ENCODE data around the gene BRAF.
A peak's percentile ranks its signal among the peaks of the same experiment; 100 is the strongest.
"Not testable (repeated sequence)": the region's sequence is repeated elsewhere in the genome, so short reads cannot be mapped to it uniquely, and the experiment has no call there.

The BRAF gene

DNA sequence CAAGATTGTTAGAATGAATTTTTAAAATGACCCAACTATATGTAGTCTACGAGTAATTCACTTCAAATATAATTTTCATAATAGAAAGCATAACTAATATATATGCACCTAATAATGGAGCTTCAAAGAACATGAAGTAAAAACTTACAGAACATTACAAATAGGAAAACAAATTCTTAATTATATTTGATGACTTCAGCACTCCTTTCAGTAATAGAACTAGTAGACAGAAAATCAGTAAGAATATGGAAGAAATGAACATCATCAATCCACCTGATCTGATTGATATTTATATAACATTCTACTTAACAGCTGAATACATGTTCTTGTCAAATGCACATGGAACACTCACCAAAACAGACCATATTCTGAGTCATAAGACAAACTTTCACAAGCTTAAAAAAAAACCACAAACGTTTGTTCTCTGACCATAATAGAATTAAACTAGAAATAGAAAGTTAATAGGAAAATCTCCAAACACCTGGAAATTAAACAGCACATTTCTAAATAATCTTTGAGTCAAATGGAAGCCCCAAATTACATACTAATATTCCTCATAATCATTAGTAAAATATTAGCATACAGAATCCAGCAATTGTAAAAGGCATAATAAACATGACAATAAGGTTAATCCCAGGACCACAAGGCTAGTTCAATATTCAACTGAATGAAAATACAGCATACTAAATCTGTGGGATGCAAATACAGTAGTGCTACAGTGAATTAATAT lies 48.0 kb downstream of the BRAF start:
- DNase-seq (ENCODE audit: low read depth in 2 of 2) = no peak

DNA sequence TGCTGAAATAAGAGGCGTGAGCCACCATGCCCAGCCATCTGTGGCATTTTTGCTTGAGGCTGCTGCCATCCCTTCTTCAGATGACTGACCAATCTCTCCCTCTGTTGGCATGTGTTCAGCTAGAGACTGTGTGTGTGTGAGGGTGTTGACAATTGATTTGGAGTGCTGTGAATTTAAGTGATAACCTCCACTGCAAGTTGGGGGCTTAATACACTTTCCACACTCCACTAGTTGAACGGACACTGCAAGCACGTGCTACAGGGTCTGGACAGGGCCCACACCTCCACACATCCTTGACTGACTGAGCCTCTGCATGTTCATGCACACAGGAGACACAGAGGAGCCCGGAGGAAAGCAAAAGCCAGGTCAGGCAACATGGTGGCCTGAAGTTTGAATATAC lies 51.3 kb downstream of the BRAF start:
- DNase-seq (ENCODE audit: low read depth in 2 of 2) = no peak

DNA sequence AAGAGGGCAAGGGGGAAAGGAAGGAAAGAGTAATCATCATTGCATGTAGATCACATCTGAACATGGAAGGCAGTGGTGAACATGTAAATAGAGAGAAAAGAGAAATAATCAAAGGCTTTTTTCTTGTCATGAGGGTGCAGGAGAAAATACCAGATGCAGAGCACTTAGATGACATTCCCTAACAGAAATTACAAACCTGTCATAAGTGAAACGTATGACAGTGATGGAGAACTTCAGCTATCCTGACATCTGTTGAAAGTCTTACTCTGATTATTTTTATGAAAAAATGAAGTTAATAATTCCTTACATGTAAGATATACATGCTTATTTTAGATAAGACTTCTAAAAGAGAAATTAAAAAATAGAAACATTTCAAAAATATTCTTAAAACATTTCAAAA lies 54.7 kb downstream of the BRAF start:
- no peak for DNase-seq (ENCODE audit: low read depth in 2 of 2)

DNA sequence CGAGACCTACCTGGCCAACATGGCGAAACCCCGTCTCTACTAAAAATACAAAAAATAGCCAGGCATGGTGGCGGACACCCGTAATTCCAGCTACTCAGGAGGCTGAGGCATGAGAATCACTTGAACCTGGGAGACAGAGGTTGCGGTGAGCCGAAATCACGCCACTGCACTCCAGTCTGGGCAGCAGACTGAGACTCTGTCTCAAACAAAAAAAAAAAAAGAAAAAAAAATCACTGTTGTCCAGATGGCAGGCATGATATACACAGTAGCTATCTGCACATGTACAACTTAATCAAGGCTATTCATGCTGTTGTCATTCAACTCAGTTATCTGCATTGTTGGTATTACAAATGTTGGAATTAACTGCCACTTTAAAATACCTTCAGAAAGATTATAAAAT lies 55.3 kb downstream of the BRAF start:
- no peak for DNase-seq (ENCODE audit: low read depth in 2 of 2)

DNA sequence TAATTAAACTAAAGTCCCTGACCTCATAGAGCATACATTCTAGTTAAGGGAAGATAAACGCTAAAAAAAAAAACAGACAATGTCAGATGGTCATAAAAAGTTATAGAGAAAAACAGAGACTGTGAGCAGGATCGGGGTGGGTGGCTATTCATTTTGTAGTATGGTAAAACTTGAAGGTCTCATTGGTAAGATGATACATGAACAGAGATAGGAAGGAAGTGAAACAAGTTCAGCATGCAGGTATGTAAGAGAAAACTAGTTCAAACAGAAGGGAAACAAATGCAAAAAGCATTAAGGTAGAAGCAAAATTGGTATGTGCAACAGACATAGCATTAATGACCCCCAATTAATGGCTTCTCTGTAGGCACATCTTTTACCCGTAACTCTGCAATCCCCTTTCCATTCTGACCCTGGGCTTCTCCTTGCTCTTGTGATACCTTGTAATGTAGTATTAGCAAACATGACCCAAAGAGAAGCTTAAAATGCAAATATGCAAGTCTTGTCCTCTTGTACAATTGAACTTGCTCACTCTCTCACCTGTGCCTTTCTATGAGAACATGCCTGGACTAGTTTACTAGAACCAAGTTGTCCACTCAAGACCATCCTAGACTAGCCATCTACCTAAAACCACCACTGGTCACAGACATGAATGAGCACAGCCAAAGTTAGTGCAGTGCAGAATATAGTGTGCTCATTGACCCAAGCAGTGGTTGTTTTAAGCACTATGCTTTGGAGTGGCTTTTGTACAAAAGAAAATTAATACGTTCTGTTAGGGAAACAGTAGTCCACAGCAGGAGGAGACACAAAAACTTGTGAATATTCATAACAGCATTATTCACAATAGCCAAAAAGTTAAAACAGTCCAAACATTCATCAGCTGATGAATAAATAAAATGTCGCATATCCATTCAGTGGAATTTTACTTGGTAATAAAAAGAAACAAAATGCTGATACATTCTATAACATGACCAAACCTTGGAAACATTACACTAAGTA lies 57.0 kb downstream of the BRAF start:
- DNase-seq (ENCODE audit: low read depth in 2 of 2) = no peak

DNA sequence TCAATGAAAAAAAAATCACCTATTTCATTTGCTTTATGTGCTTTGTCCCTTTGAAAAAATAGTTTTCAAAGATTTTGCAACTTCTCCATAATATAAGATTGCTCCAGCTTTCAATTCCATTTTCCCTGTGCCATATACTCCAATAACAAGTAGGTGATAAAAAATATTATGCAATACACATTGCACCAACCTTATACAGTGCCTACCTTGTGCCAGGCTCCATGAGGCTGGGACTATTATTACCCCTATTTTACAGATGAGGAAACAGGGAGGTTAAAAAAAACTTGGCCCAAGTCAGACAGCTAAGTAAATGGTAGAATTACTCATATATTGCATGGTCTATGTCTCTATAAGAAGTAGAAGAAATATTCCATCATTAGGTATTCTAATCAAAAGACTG lies 57.8 kb downstream of the BRAF start:
- DNase-seq (ENCODE audit: low read depth in 2 of 2) = no peak

DNA sequence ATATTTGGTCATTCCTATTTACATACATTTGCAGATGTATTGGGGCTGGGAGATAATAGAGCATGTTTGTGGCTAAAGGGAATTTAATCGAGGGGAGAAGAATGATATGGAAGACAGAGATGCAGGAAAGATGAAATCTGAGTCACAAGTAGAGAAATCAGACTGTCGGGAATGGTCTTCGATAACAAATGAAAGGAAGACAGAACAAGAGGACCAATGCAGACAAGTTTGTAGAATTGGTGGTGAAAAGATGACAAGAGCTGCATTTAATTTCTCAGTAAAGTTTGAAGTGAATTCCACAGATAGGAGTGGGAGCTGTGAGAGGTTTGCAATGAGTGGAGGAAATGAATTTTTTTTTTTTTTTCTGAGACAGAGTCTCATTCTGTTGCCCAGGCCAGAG lies 60.0 kb downstream of the BRAF start:
- DNase-seq (ENCODE audit: low read depth in 2 of 2) = no peak

DNA sequence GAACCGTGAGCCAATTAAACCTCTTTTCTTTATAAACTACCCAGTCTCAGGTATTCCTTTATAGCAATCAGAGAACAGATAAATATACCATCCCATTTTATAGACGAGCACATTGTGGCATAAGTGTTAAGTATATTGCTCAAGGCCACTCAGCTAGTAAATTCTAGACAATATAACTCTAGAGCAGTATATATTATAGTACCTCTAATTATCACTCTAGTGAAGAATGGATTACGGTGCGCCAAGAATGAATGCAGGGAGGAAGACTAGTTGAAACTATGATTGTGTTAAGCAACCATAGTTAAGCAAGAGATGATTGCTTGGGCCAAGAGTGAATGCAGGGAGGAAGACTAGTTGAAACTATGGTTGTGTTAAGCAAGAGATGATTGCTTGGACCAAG lies 60.9 kb downstream of the BRAF start:
- DNase-seq (ENCODE audit: low read depth in 2 of 2) = no peak

DNA sequence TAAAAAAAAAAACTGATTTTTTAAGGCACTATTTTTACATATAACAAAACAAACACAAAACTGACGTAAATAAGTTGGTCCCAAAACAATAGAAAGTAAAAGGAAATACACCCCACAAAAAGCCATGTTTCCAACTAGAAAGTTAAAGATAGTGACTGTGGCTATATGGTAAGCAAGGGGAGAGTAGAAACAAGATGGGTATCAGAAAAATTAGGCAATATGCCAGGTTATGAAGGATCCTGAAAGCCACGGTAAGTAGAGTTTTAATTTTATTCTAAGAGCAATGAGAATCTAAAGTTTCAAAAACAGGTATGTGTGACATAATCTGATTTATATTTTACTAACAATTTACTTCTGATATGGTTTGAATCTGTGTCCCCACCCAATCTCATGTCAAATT lies 61.5 kb downstream of the BRAF start:
- DNase-seq (ENCODE audit: low read depth in 2 of 2) = no peak

DNA sequence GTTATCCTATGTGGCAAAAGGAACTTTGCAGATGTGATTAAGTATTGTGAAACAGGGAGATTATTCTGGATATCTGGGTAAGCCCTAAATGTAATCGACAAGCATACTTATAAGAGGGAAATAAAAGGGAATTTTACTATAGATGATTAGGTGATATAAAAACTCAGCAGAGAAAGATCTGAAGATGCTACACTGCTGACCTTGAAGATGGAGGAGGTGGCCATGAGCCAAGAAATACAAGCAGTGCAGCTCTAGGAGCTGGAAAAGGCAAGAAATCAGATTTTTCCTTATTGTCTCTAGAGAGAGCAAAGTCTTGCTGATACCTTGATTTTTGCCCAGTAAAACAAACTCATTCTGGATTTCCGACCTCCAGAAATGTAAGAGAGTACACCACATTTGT lies 67.7 kb downstream of the BRAF start:
- no peak for DNase-seq (ENCODE audit: low read depth in 2 of 2)

DNA sequence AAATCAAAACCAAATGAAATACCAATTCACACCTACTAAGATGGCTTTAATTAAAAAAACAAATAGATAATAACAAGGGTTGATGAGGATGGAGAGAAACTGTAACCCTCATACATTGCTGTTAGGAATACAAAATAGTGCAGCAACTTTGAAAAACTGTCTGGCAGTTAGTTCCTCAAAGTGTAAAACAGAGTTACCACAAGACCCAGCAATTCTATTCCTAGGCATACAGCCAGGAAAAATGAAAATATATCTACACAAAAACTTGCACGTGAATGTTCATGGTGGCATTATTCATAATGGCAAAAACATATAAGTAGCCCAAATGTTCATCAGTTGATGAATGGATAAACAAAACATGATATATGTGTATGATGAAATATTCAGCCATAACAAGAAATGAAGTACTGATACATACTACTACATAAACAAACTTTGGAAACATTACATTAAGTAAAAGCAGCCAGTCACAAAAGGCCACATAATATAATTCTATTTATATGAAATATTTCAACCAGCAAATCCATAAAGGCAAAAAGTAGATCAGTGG lies 83.5 kb downstream of the BRAF start:
- no peak for DNase-seq (ENCODE audit: low read depth in 2 of 2)

DNA sequence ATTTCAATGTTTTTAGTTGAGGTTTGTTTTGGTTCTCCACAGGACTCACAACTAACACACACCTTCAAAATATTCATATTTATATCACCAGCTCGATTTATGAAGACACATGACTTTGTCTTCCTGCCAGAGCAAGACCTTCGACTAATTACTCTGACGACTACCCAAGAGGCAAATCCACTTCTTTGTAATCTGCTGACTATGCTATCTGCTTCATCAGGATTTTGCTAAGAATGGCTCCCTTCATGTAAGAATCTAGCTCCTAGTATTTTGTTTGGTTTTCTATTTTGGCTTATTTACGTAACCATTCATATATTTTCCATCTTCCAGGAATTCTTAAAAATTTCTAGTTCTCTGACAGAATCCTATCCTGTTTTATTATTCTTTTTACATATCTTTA lies 93.0 kb downstream of the BRAF start:
- DNase-seq (ENCODE audit: low read depth in 2 of 2) = no peak

DNA sequence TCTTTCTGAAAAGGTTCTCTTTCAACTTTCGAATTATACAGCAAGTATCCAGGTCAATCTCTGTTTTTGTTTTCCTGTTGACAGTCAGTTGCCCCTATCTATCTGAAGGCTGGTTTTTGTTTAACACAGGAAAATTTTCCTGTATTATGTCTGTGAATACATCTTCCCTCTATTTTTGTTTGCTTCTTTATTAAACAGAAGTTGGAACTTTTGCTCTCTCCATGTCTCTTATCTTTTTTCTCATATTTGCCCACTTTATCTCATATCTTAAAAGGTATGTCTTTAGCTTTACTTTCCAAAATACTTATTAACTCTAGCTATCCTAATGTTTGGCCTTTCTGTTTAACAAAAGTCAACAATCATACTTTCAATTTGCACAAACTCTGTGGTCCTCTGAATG lies 95.0 kb downstream of the BRAF start:
- DNase-seq (ENCODE audit: low read depth in 2 of 2) = no peak

DNA sequence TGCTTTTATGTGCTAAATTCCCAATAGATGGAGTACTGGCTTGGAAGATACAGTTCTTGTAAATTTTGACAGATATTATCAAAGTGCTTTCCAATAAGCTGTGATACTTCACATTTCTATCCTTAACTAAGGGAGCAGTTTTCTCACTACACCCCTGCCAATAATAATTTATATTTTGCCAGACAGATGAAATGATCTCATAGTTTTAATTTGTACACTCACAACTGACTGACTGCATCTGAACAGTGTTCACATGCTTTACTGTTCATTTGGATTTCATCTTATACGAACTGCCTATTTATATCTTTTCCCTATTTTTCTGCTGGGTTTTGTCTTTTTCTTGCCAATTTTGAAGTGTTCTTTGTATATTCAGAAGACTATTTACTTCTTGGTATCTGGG lies 96.0 kb downstream of the BRAF start:
- no peak for DNase-seq (ENCODE audit: low read depth in 2 of 2)

DNA sequence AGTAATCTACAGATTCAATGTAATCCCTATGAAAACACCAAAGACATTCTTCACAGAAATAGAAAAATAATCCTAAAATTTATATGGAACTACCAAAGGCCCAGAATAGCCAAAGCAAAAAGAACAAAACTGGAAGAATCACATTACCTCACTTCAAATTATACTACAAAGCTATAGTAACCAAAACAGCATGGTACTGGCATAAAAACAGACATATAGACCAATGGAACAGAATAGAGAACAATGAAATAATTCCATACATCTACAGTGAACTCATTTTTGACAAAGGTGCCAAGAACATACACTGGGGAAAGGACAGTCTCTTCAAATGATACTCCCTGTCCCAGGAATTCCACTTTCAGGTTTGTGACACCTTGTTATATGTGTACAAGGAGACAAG lies 107.3 kb downstream of the BRAF start:
- not testable (repeated sequence) for DNase-seq (ENCODE audit: low read depth in 2 of 2)

DNA sequence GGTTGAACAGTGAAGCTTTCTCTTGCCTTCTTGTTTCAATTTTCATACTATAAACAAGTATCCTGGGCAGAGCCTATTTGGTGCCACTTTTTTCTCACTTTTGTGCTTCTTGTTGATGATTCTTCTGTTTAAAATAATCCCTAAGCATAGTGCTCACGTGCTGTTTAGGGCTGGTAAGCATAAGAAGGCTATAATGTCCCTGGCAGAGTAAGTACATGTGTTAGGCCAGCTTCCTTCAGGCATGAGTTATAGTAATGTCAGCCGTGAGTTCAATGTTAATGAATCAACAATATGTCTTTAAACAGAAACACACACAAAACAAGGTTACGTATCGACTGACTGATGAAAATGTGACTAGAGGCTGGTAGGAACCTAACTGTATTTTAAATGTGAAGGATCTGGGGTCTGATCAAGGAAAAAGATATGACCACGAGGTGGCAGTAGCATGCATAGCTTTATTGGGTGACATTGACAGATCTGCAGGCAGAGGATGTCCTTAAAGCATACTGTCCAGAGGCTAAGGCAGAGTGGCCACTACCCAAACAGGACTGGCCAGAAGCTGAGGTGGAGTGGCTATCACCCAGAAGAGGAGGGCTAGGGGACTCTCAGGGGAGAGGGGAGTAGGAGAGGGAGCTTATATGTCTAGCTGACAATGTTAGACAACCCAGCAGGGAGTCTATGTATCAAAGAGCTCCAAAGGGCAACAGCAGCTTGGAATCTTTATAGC lies 113.7 kb downstream of the BRAF start:
- DNase-seq (ENCODE audit: low read depth in 2 of 2) = peak in 1 of 2 donors; percentile 16

DNA sequence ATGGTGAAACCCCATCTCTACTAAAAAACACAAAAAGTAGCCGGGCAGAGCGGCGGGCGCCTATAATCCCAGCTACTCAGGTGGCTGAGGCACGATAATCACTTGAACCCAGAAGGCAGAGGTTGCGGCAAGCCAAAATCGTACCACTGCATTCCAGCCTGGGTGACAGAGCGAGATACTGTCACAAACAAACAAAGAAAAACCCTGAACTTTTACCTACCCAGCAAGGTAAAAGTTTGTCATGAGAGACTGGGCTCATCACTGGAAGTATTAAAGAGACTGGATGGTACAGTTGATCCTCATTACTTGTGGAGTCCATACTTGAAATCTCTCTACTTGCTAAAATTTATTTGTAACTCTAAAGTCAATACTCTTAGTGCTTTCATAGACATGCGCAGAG lies 114.3 kb downstream of the BRAF start:
- no peak for DNase-seq (ENCODE audit: low read depth in 2 of 2)

DNA sequence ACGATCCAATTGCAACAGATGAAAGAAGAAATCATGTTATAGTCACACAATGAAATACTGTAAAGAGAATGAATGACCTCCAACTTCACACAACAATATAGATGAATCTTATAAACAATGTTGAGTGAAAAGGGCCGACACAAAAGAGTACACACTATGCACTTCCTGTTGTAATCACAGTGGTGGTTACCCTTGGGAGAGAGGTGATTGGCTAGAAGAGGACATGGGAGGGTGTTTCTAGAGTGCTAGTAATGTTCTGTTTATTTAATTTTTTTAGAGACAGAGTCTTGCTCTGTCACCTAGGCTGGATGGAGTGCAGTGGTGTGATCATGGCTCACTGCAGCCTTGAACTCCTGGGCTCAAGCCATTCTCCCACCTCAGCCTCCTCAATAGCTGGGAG lies 145.8 kb downstream of the BRAF start:
- DNase-seq (ENCODE audit: low read depth in 2 of 2) = no peak

DNA sequence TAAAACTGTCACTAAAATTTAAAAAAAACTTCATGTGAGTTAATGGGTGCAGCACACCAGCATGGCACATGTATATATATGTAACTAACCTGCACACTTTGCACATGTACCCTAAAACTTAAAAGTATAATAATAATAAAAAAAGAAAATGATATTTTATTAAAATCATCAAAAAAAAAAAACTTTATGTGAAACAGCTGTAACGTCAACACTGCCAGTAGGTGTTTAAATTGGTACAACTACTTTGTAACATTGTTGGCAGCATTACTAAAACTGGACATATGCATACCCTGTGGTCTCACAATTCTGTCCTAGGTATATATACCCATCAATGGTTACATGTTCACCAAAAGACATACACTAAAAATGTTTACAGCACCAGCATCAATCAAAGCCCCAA lies 146.2 kb downstream of the BRAF start:
- DNase-seq (ENCODE audit: low read depth in 2 of 2) = no peak

DNA sequence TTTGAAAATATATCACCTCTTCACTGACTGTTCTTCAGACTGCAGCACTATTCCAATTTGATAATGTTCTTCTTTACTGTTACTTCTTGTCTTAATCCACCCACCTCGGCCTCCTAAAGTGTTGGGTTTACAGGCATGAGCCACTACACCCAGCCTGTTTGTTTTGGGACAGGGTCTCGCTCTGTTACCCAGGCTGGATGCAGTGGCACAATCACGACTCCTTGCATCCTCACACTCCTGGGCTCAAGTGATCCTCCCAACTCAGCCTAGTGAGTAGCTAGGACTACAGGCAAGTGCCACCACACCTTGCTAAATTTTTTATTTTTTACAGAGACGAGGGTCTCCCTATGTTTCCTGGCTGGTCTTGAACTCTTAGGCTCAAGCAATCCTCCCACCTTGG lies 150.4 kb downstream of the BRAF start:
- DNase-seq (ENCODE audit: low read depth in 2 of 2) = no peak

DNA sequence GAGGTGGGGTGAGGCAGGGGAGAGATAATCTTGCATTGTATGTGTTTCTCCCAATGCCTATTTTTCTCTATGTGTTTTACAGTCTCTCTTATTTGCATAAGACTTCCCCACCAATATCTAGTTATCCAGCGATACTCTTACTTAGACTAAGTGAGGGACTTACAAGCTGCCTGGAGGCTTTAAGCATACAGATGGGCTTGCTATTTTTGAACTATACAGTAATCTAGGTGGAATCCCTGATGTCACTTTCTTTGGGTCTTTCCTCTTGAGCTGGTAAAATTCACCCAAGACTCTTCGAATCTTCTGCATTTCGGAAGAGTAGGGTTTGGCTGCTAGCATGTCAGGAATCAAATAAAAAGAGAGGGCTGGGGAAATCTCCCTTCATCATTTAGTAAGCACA lies 151.6 kb downstream of the BRAF start:
- DNase-seq (ENCODE audit: low read depth in 2 of 2) = no peak

DNA sequence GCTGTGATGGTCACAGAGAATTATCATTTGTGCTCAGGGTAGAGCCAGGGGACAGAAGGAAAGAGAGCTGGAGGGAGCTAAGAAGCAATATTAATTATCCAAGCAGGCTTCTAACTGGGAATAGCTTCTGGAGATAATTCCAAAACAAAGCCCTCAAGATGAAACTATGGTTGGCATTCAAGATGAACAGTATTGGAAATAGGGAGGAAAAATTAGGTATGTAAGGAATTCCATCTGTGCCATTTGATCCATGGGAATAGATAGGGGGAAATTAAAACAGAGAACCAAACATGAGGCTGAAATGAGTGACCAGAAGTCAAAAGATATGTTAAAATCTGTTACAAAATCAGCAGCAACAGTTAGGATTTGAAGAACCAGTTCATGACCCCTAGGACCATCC lies 152.9 kb downstream of the BRAF start:
- no peak for DNase-seq (ENCODE audit: low read depth in 2 of 2)
